Caco-2 (cell line): ENCODE data around the gene AOX1. TPM values are rescaled to one million over a fixed set of nuclear protein-coding genes. Genes with fewer than 3 reads are reported as not detected.

Experiments used
- BruUV-seq: library from RNA; stranded (reverse); fragments of 400-500 nt; replicated peaks from 2 replicates; lab custom pipeline; 2021; lab: Mats Ljungman, UMichigan
- CTCF ChIA-PET: fragments of 300-600 bp; sonication (Branson Sonifier 250); formaldehyde crosslinking; loops from one replicate; lab custom pipeline; 2022; ENCODE audit warnings: antibody characterized with exemption; lab: Charles Lee
- POLR2A ChIA-PET: fragments of 300-600 bp; sonication (Branson Sonifier 250); formaldehyde crosslinking; loops from one replicate; lab custom pipeline; 2022; ENCODE audit warnings: antibody characterized with exemption; lab: Charles Lee
- DNase-seq, 2 experiments: peaks; one replicate each; pipeline versions ENCODE4 v3.0.0 to v3.0.0-alpha.2; 2020 to 2022
- H3K27me3 ChIP-seq: replicated peaks from 2 replicates; pipeline ENCODE4 v1.6.0; 2011; ENCODE audit warnings: low read length; ENCODE audit not compliant: control insufficient read depth, insufficient read depth
- H3K36me3 ChIP-seq: 2 replicates; pipeline ENCODE4 v1.5.1; 2011; ENCODE audit warnings: low read length; ENCODE audit not compliant: control insufficient read depth, insufficient read depth
- H3K4me1 ChIP-seq: fragments of 250-450 bp; sonication (Bioruptor Pico); 2 replicates; pipeline ENCODE4 v1.5.1; 2020; ENCODE audit warnings: mild to moderate bottlenecking
- H3K4me3 ChIP-seq: 2 replicates; pipeline ENCODE4 v1.5.1; 2011; ENCODE audit warnings: low read depth, mild to moderate bottlenecking, control low read depth, low read length
- H3K9me3 ChIP-seq: fragments of 250-450 bp; sonication (Bioruptor Pico); 2 replicates; pipeline ENCODE4 v1.5.1; 2020; ENCODE audit warnings: mild to moderate bottlenecking, moderate library complexity
- H3K27ac Mint-ChIP-seq: one replicate; pipeline ENCODE4 v1.8.0; 2022; ENCODE audit warnings: mixed read lengths; ENCODE audit not compliant: unreplicated experiment
- H3K27me3 Mint-ChIP-seq: one replicate; pipeline ENCODE4 v1.8.0; 2022; ENCODE audit warnings: mixed read lengths; ENCODE audit not compliant: insufficient read depth, unreplicated experiment
- H3K36me3 Mint-ChIP-seq: one replicate; pipeline ENCODE4 v1.8.0; 2022; ENCODE audit warnings: mild to moderate bottlenecking, mixed read lengths; ENCODE audit not compliant: insufficient read depth, unreplicated experiment
- H3K4me1 Mint-ChIP-seq: one replicate; pipeline ENCODE4 v1.8.0; 2022; ENCODE audit warnings: low read depth, mixed read lengths; ENCODE audit not compliant: unreplicated experiment
- H3K4me3 Mint-ChIP-seq: one replicate; pipeline ENCODE4 v1.8.0; 2022; ENCODE audit warnings: mild to moderate bottlenecking, moderate library complexity, mixed read lengths; ENCODE audit not compliant: unreplicated experiment
- H3K9me3 Mint-ChIP-seq: one replicate; pipeline ENCODE4 v1.8.0; 2022; ENCODE audit warnings: mixed read lengths; ENCODE audit not compliant: unreplicated experiment
- CTCF ChIP-seq, 2 experiments: fragments of 200-600 bp in 1 of 2; IDR thresholded peaks; 1 replicate in 1 of 2; 2 replicates in 1 of 2; pipeline versions ENCODE4 v1.5.1 to v1.8.0; 2011 to 2022; ENCODE audit warnings: antibody characterized with exemption in 1 of 2, control low read depth in 1 of 2, inconsistent platforms in 1 of 2, low read depth in 1 of 2, low read length in 1 of 2, mild to moderate bottlenecking in 1 of 2, moderate library complexity in 1 of 2; ENCODE audit not compliant: insufficient read depth in 1 of 2, severe bottlenecking in 1 of 2, unreplicated experiment in 1 of 2
- intact Hi-C: fragments of 100-400 bp; cut with micrococcal nuclease; formaldehyde crosslinking; loops from one replicate; pipeline ENCODE4 v1.10.0; 2022; ENCODE audit not compliant: unreplicated experiment
- total RNA-seq: library from RNA; stranded (reverse); gene quantifications from 2 replicates; pipeline ENCODE4 v1.2.3, GENCODE V29; 2022

The AOX1 gene
- total RNA-seq, 1 experiment from 2014 or later: 0.79 TPM

DNA sequence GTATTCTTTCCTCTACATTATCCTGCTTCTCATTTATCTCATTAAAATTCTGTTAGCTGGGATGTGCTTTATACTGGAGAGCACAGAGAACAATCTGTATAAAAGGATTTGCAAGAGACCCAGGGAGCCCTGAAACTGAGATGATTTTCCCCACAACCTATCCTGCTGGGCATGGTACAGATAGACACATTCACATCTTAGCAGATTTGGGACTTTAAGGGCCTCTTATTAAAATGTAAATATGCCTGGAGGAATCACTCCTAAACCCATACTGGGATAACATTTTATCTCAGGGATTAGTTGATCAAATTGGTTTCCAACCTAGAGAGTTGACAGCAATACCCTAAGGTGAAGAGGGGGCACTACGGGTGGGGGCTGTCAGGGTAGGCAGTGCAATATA, 45.5 kb downstream of the AOX1 start:
- Histone ChIP-seq H3K27me3 (no peaks in the 10 kb centered on the region), H3K9me3 (no peaks in the 10 kb centered on the region), H3K36me3 (no peaks in the 10 kb centered on the region), H3K4me3 (no peak overlapping the region), H3K4me1 (no peaks in the 10 kb centered on the region)
- no peak for TF ChIP-seq CTCF (IDR thresholded peaks at IDR 0.05; ENCODE audit: insufficient read depth in 1 of 2, low read depth in 1 of 2, low read length in 1 of 2, severe bottlenecking in 1 of 2, unreplicated experiment in 1 of 2)
- no peaks in the 10 kb centered on the region for H3K4me1 Mint-ChIP-seq
- no peaks in the 10 kb centered on the region for H3K9me3 Mint-ChIP-seq
- intact Hi-C loops: no loop called here
- no peak for DNase-seq
- BruUV-seq: no TSS peak
- no peak overlapping the region for H3K4me3 Mint-ChIP-seq
- ChIA-PET CTCF (no interaction called here), POLR2A (no interaction called here)
- no peak overlapping the region for H3K27ac Mint-ChIP-seq
- no peaks in the 10 kb centered on the region for H3K36me3 Mint-ChIP-seq
- no peaks in the 10 kb centered on the region for H3K27me3 Mint-ChIP-seq

DNA sequence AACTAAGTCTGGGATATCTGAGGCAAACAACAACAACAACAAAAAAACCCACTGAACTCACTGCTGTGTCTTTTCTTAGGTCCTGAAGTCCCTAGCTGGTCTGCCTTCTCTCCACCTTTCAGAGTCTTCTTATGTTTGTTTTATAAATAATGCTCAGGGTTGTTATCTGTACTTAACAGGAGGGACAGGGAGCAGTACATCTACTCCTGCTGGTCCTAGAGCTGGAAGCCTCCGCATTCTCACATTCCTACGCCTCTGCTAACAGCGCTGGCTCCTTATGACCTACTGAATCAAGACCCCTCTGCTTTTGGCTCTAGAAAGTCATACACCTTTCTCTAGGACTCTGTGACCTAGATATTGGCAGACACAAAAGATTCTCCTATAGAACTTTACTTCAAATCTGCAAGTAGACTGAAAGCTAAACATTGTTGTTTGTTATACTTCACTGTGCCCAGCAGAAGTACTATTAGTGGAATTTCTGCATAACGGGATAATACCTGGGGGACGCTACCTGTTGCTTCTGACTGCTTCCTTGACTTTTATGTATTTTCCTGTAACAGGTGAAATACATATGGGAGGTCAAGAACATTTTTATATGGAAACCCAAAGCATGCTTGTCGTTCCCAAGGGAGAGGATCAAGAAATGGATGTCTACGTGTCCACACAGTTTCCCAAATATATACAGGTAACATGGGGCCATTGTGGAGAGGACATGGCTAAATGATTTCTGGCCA, 48.6 kb downstream of the AOX1 start:
- DNase-seq: no peak
- ChIA-PET POLR2A (no interaction called here), CTCF (no interaction called here)
- Mint-ChIP-seq H3K4me3 (no peak overlapping the region), H3K9me3 (no peaks in the 10 kb centered on the region), H3K36me3 (no peaks in the 10 kb centered on the region), H3K27ac (no peak overlapping the region), H3K27me3 (no peaks in the 10 kb centered on the region), H3K4me1 (no peaks in the 10 kb centered on the region)
- no peaks in the 10 kb centered on the region for H3K36me3 ChIP-seq
- H3K4me3 ChIP-seq: no peak overlapping the region
- no peaks in the 10 kb centered on the region for H3K9me3 ChIP-seq
- BruUV-seq: no TSS peak
- intact Hi-C loops: no loop called here
- no peak for TF ChIP-seq CTCF (IDR thresholded peaks at IDR 0.05; ENCODE audit: insufficient read depth in 1 of 2, low read depth in 1 of 2, low read length in 1 of 2, severe bottlenecking in 1 of 2, unreplicated experiment in 1 of 2)
- H3K4me1 ChIP-seq: no peaks in the 10 kb centered on the region
- H3K27me3 ChIP-seq: no peaks in the 10 kb centered on the region

DNA sequence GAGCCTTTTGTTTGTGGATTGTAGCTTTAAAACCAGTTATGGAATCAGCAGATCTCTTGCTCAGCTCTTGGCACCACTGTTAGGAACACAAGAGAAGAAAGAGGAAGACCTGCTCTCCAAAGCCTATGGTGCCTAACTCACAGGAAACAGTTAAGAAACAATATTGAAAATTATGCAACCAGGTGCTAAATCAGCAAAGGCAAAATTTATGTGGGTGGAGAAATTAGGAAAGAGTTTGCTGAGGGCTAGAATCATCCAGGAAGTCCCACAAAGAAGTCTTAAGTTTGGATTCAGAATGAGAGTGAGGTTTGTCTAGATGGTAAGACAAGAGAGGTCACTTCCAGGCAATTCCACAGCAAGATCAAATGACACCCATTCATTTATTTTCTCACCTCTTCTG, 49.4 kb downstream of the AOX1 start:
- H3K4me3 Mint-ChIP-seq: no peak overlapping the region
- no peaks in the 10 kb centered on the region for H3K4me1 Mint-ChIP-seq
- BruUV-seq: no TSS peak
- no peaks in the 10 kb centered on the region for H3K36me3 ChIP-seq
- no peaks in the 10 kb centered on the region for H3K36me3 Mint-ChIP-seq
- no peaks in the 10 kb centered on the region for H3K27me3 ChIP-seq
- no peaks in the 10 kb centered on the region for H3K9me3 Mint-ChIP-seq
- H3K4me1 ChIP-seq: no peaks in the 10 kb centered on the region
- H3K27ac Mint-ChIP-seq: no peak overlapping the region
- POLR2A ChIA-PET: no interaction called here
- no peaks in the 10 kb centered on the region for H3K9me3 ChIP-seq
- CTCF ChIA-PET: no interaction called here
- intact Hi-C loops: no loop called here
- no peak for DNase-seq
- no peaks in the 10 kb centered on the region for H3K27me3 Mint-ChIP-seq
- TF ChIP-seq CTCF (IDR thresholded peaks at IDR 0.05; ENCODE audit: insufficient read depth in 1 of 2, low read depth in 1 of 2, low read length in 1 of 2, severe bottlenecking in 1 of 2, unreplicated experiment in 1 of 2): no peak
- H3K4me3 ChIP-seq: no peak overlapping the region
